Common myeloid progenitor, CD34-positive (primary cell): ENCODE measurements around the gene STXBP4.

Experiments
- CTCF ChIA-PET: fragments of 350-600 bp; sonication (Branson Sonifier 250); formaldehyde crosslinking; loops from one replicate; lab custom pipeline; 2021; ENCODE audit warnings: antibody characterized with exemption; lab: Charles Lee
- POLR2A ChIA-PET: fragments of 350-600 bp; sonication (Branson Sonifier 250); formaldehyde crosslinking; loops from one replicate; lab custom pipeline; 2021; ENCODE audit warnings: antibody characterized with exemption; lab: Charles Lee
- DNase-seq, 3 donors: peaks; one replicate each; pipeline versions ENCODE4 v3.0.0 to v3.0.0-alpha.2; 2013
- H3K27ac ChIP-seq, 2 experiments: 1 replicate in 1 of 2; 2 replicates in 1 of 2; pipeline ENCODE4 v1.7.0; 2013; ENCODE audit warnings: inconsistent platforms in 2 of 2, low read length in 2 of 2, mild to moderate bottlenecking in 2 of 2, low read depth in 1 of 2, moderate library complexity in 1 of 2; ENCODE audit not compliant: severe bottlenecking in 2 of 2, insufficient read depth in 1 of 2, poor library complexity in 1 of 2
- H3K27me3 ChIP-seq, 5 experiments: replicated peaks in 2 of 5; 1 replicate in 3 of 5; 2 replicates in 2 of 5; pipeline versions ENCODE4 v1.6.1 to v1.7.0; 2013; ENCODE audit warnings: low read length in 4 of 5, mild to moderate bottlenecking in 2 of 5, moderate library complexity in 2 of 5, inconsistent platforms in 1 of 5; ENCODE audit not compliant: insufficient read depth in 5 of 5, control insufficient read depth in 4 of 5
- H3K36me3 ChIP-seq, 4 experiments: 1 replicate in 2 of 4; 2 replicates in 2 of 4; pipeline versions ENCODE4 v1.6.1 to v1.7.0; 2013; ENCODE audit warnings: low read length in 3 of 4, control low read depth in 1 of 4, mild to moderate bottlenecking in 1 of 4; ENCODE audit not compliant: control insufficient read depth in 4 of 4, insufficient read depth in 4 of 4
- H3K4me1 ChIP-seq, 4 experiments: 1 replicate in 3 of 4; 2 replicates in 1 of 4; pipeline versions ENCODE4 v1.6.1 to v1.7.1; 2013; ENCODE audit warnings: low read length in 3 of 4, mild to moderate bottlenecking in 3 of 4, control low read depth in 1 of 4, inconsistent platforms in 1 of 4, moderate library complexity in 1 of 4; ENCODE audit not compliant: control insufficient read depth in 4 of 4, insufficient read depth in 4 of 4; ENCODE audit errors: control extremely low read depth in 1 of 4
- H3K4me3 ChIP-seq, 7 experiments: 1 replicate in 4 of 7; 2 replicates in 3 of 7; pipeline versions ENCODE4 v1.5.1 to v1.7.0; 2013; ENCODE audit warnings: mild to moderate bottlenecking in 7 of 7, low read length in 6 of 7, moderate library complexity in 6 of 7, inconsistent platforms in 2 of 7, low read depth in 2 of 7, control low read depth in 1 of 7; ENCODE audit not compliant: insufficient read depth in 4 of 7, control insufficient read depth in 1 of 7; ENCODE audit errors: extremely low read depth in 1 of 7
- H3K9me3 ChIP-seq, 5 experiments: 1 replicate in 4 of 5; 2 replicates in 1 of 5; pipeline versions ENCODE4 v1.6.1 to v1.7.1; 2013; ENCODE audit warnings: low read length in 4 of 5, mild to moderate bottlenecking in 2 of 5, inconsistent platforms in 1 of 5, low read depth in 1 of 5, moderate library complexity in 1 of 5; ENCODE audit not compliant: control insufficient read depth in 4 of 5, insufficient read depth in 2 of 5; ENCODE audit errors: control extremely low read depth in 1 of 5
- WGBS: methylation state at CpG from one replicate; pipeline ENCODE4 v1.1.5; 2013; ENCODE audit not compliant: insufficient coverage; 5-methylcytosine and 5-hydroxymethylcytosine counted together

STXBP4 gene

DNA sequence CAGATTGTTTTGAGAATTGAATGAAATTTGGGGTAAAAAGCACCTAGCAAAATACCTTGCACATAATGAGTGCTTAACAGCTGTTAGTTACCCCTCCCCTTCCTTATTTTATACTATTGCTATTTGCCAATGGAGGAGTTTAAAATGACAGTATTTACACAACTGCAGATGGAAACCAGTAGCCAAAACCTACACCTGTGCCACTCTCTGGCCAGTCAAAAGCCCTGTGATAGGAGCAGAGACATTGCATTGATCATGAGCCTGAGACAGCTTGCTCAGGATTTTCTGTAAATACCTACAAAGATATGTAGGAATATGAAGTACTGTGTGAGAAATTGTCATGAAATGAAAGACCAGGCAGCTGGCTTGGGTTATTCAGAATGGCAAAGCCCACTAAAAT lies 180.9 kb downstream of the STXBP4 start:
- no peak overlapping the region for H3K27ac ChIP-seq
- ChIA-PET CTCF (interaction anchor here (1.3 kb wide), 1 partner anchor 207 kb away, joined by 3 read pairs; no protein-coding TSS in a partner anchor), POLR2A (no interaction called here)
- no peaks in the 10 kb centered on the region for H3K4me1 ChIP-seq
- no peak for DNase-seq
- no peaks in the 10 kb centered on the region for H3K9me3 ChIP-seq
- no peaks in the 10 kb centered on the region for H3K27me3 ChIP-seq
- H3K4me3 ChIP-seq: no peak overlapping the region
- H3K36me3 ChIP-seq: peaks cover 0 to 3% (median 2%) of the 10 kb centered on the region in 4 experiments

DNA sequence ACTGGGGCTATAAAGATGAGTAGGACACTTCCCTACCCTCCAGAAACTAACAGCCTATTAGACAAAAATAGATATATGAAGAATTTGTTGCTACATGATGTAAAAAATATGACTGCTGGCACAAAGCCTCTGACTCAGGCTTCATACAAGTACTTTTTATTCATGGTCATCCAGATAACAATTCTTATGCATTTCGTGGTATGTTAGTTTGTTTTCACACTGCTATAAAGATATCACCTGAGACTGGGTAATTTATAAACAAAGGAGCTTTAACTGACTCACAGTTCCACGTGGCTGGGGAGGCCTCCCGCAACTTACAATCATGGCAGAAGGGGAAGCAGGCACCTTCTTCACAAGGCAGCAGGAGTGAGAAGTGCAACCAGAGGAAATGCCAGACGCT lies 183.7 kb downstream of the STXBP4 start:
- H3K4me1 ChIP-seq: no peaks in the 10 kb centered on the region
- H3K4me3 ChIP-seq: no peak overlapping the region
- no peak for DNase-seq
- no peak overlapping the region for H3K27ac ChIP-seq
- H3K9me3 ChIP-seq: no peaks in the 10 kb centered on the region
- peaks cover 0 to 3% (median 2%) of the 10 kb centered on the region in 4 experiments for H3K36me3 ChIP-seq
- CTCF ChIA-PET: interaction anchor here (1.4 kb wide), 1 partner anchor 9 kb away, joined by 5 read pairs; no protein-coding TSS in a partner anchor
- POLR2A ChIA-PET: no interaction called here
- WGBS: 100% methylated on average over 3 of the region's 4 CpGs
- no peaks in the 10 kb centered on the region for H3K27me3 ChIP-seq

DNA sequence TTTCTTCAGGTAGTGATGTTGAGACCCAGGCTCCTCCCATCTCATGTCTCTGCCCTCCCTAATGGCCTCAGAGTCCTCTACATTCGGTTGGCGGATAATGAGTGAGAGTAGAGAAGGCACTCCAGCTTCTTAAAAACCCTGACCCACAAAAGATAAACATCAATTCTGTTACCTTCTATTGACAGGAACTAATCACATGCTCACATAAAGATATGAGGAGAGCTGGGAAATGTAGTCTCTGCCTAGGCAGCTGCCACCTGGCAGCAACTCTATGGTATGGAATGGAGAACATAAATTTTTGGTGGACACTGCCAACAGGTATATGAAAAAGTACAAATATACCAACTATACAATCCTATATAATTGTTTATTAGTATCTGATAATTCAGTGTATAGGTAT lies 185.5 kb downstream of the STXBP4 start:
- H3K4me3 ChIP-seq: no peak overlapping the region
- peaks cover 0 to 3% (median 2%) of the 10 kb centered on the region in 4 experiments for H3K36me3 ChIP-seq
- H3K4me1 ChIP-seq: no peaks in the 10 kb centered on the region
- POLR2A ChIA-PET: no interaction called here
- H3K27me3 ChIP-seq: no peaks in the 10 kb centered on the region
- no peak for DNase-seq
- CTCF ChIA-PET: interaction anchor here (0.9 to 1.6 kb wide), 2 partner anchors 22 to 76 kb away, joined by 3 to 4 read pairs; no protein-coding TSS in a partner anchor
- no peak overlapping the region for H3K27ac ChIP-seq
- no peaks in the 10 kb centered on the region for H3K9me3 ChIP-seq
- WGBS: no CpG with 5 or more reads among the region's 2 CpGs

DNA sequence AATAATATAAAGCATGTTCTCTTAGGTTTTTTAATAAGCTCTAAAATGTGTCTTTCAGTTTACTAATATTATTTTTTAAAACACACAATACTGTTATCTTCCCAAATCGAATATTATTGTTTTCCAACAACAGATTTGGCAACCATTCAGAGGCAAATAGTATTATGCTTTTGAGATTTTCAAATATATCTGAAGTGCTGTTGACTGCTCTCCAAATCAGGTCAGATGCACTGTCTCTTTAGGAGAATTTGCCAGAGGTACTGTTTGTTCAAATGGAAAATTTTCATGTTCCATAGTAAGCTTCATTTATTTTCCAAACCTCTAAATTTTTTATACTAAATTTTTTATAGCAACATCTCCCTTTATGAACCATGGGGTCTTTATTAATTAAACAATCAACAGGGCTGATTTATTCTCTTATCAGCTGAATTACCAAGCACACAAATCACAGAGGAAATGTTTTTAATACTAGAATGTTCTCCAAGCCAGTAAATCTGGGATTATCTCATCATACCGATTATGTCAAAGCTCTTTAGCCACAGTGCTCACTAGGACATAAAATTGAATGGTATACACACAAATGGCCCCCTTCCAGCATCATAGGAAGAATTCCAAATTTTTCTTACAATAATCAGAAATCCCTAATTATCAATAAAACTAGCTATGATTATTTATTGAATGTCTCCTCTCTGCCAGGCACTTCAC lies 187.4 kb downstream of the STXBP4 start:
- CTCF ChIA-PET: interaction anchor here (1.6 kb wide), 1 partner anchor 20 kb away, joined by 4 read pairs; no protein-coding TSS in a partner anchor
- 100% methylated on average over 1 of the region's 2 CpGs for WGBS
- Histone ChIP-seq H3K27ac (no peak overlapping the region), H3K4me3 (no peak overlapping the region), H3K9me3 (no peaks in the 10 kb centered on the region), H3K27me3 (no peaks in the 10 kb centered on the region), H3K4me1 (no peaks in the 10 kb centered on the region), H3K36me3 (peaks cover 0 to 3% (median 1%) of the 10 kb centered on the region in 4 experiments)
- POLR2A ChIA-PET: interaction anchor here (0.8 kb wide), 1 partner anchor 67 kb away, joined by 3 read pairs; no protein-coding TSS in a partner anchor
- no peak for DNase-seq

DNA sequence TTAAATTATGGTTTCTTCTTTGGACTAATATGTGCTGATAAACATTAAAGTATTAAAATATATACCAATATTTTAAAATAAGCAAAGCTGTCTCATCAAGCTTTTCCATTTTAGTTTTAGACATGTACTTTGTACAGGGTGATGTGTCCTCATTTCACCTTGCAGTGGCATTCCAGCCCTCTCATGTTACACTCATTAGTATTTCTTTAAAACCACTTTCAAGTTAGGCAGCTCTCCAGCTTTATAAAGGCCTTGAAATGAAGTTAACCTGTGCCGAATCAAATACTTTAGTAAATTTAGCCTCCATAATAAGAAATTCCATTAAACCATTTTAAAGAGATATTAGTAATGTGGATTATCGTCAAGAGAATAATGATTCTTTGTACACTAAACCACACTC lies 188.6 kb downstream of the STXBP4 start:
- no peaks in the 10 kb centered on the region for H3K9me3 ChIP-seq
- DNase-seq: no peak
- POLR2A ChIA-PET: interaction anchor here (0.8 kb wide), 1 partner anchor 68 kb away, joined by 3 read pairs; no protein-coding TSS in a partner anchor
- peaks cover 0 to 3% (median 1%) of the 10 kb centered on the region in 4 experiments for H3K36me3 ChIP-seq
- no peaks in the 10 kb centered on the region for H3K4me1 ChIP-seq
- H3K4me3 ChIP-seq: no peak overlapping the region
- no peaks in the 10 kb centered on the region for H3K27me3 ChIP-seq
- CTCF ChIA-PET: no interaction called here
- no peak overlapping the region for H3K27ac ChIP-seq
- WGBS: no CpG with 5 or more reads among the region's 2 CpGs

DNA sequence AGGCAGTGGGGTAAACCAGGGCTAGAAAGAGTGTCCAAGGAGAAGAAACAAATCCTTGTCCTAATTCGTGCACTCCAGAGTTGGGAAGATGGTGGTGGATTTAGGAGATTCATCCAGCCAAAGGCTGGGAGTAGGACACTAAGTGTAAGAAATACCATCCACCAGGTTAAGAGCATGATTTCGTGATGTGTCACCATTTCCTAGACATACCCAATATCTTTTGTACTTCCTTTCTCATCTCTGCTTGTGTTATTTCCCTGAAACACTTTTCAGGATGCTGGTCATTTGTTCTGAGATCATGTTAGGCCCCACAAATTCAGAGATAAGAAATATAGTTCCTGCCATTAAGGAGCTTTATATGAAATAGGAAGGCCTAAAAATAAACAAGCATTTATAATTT lies 189.9 kb downstream of the STXBP4 start:
- DNase-seq: no peak
- H3K36me3 ChIP-seq: no peaks in the 10 kb centered on the region
- WGBS: 67% methylated on average over 2 of the region's 2 CpGs
- H3K27ac ChIP-seq: no peak overlapping the region
- no peaks in the 10 kb centered on the region for H3K27me3 ChIP-seq
- H3K4me3 ChIP-seq: no peak overlapping the region
- ChIA-PET POLR2A (interaction anchor here (0.7 kb wide), 1 partner anchor 82 kb away, joined by 3 read pairs; no protein-coding TSS in a partner anchor), CTCF (no interaction called here)
- H3K9me3 ChIP-seq: no peaks in the 10 kb centered on the region
- H3K4me1 ChIP-seq: no peaks in the 10 kb centered on the region

DNA sequence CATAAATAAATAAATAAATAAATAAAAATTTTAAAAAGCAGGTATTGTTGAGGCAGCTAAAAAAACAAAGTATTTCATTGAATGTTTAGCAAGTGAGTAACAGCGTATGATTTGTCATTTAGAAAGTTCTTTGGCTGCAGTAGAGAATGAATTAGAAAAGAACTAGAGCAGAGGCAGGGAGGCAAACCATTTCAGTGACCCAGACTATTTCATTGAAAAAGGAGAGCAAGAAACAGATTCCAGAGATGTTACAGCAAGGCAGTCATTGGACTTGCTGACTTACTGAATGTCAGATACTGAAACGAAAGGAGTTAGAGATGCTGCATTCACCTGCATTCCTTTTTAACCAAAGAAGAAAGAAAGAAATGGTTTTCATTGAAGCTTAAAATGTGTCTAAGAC lies 190.7 kb downstream of the STXBP4 start:
- 88% methylated on average over 1 of the region's 2 CpGs for WGBS
- no peaks in the 10 kb centered on the region for H3K27me3 ChIP-seq
- ChIA-PET CTCF (no interaction called here), POLR2A (no interaction called here)
- H3K36me3 ChIP-seq: no peaks in the 10 kb centered on the region
- H3K4me1 ChIP-seq: no peaks in the 10 kb centered on the region
- no peak overlapping the region for H3K27ac ChIP-seq
- no peak for DNase-seq
- no peak overlapping the region for H3K4me3 ChIP-seq
- no peaks in the 10 kb centered on the region for H3K9me3 ChIP-seq
